Central memory CD8-positive, alpha-beta T cell (primary cell): Measurements from ENCODE around the gene SPART.

ENCODE experiments used
- ATAC-seq: fragments of 150-1000 bp; cut with Tn5 transposase; replicated peaks from 2 replicates; pipeline ENCODE4 v1.10.0; 2022; ENCODE audit warnings: mild to moderate bottlenecking, moderate FRiP score, moderate number of reproducible peaks; ENCODE audit not compliant: poor library complexity, severe bottlenecking; ENCODE audit errors: extremely low read depth
- DNase-seq, 2 donors: peaks; one replicate each; pipeline ENCODE4 v3.0.0; 2021; ENCODE audit warnings: low spot score in 2 of 2
- H3K27ac Mint-ChIP-seq: one replicate; pipeline ENCODE4 v1.8.0; 2022; ENCODE audit warnings: low read depth, mild to moderate bottlenecking, moderate library complexity, mixed read lengths
- H3K27me3 Mint-ChIP-seq: one replicate; pipeline ENCODE4 v1.8.0; 2022; ENCODE audit warnings: mixed read lengths
- H3K36me3 Mint-ChIP-seq: one replicate; pipeline ENCODE4 v1.8.0; 2022; ENCODE audit warnings: mild to moderate bottlenecking, moderate library complexity, mixed read lengths; ENCODE audit not compliant: insufficient read depth
- H3K4me1 Mint-ChIP-seq: one replicate; pipeline ENCODE4 v1.8.0; 2022; ENCODE audit warnings: mixed read lengths
- H3K4me3 Mint-ChIP-seq: one replicate; pipeline ENCODE4 v1.8.0; 2022; ENCODE audit warnings: mild to moderate bottlenecking, moderate library complexity, mixed read lengths
- H3K9me3 Mint-ChIP-seq: one replicate; pipeline ENCODE4 v1.8.0; 2022; ENCODE audit warnings: mixed read lengths

The SPART gene

DNA sequence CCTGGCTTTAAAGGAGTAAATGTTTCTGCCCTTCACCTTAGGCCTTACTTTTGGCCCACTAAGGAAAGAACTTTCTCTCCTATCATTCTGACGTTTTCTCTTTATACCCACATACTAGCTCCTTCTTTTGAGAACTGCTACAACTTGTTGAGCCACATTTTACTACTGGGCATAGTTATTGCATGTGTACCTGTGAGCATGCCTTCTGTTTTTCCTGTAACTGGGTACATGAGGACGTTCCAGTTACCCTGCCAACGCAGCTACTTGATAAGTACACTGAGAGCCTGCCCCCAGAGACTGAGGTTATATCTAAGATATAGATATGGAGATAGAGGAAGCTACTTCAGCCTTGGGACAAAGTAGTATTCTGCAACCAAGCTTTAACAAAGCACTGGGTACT, 52.1 kb downstream of the SPART start:
- H3K27ac Mint-ChIP-seq: no peak overlapping the region
- no peaks in the 10 kb centered on the region for H3K9me3 Mint-ChIP-seq
- peaks cover 24% of the 10 kb centered on the region for H3K27me3 Mint-ChIP-seq
- no peaks in the 10 kb centered on the region for H3K4me1 Mint-ChIP-seq
- DNase-seq (no peak), ATAC-seq (no peak)
- no peak overlapping the region for H3K4me3 Mint-ChIP-seq
- peaks cover 3% of the 10 kb centered on the region for H3K36me3 Mint-ChIP-seq

DNA sequence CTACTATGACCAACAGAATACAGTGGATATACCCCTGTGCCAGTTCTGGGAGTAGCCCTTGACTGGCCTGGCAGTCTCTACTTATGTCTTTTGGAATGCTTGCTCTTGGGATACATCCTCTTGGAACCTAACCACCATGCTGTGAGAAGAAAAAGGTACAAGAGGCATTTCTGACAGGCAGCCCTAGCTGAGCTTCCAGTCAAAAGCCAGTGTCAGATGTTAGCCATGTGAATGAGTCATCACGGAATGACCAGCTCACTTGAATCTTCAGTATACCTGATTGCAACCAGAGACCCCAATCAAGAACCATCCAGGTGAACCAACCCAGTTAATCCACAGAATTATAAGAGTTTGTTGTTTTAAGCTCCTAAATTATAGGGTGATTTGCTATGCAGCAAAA, 52.7 kb downstream of the SPART start:
- Mint-ChIP-seq H3K4me3 (no peak overlapping the region), H3K36me3 (peaks cover 3% of the 10 kb centered on the region), H3K9me3 (no peaks in the 10 kb centered on the region), H3K27me3 (peaks cover 20% of the 10 kb centered on the region), H3K4me1 (no peaks in the 10 kb centered on the region), H3K27ac (no peak overlapping the region)
- ATAC-seq (no peak), DNase-seq (no peak)

DNA sequence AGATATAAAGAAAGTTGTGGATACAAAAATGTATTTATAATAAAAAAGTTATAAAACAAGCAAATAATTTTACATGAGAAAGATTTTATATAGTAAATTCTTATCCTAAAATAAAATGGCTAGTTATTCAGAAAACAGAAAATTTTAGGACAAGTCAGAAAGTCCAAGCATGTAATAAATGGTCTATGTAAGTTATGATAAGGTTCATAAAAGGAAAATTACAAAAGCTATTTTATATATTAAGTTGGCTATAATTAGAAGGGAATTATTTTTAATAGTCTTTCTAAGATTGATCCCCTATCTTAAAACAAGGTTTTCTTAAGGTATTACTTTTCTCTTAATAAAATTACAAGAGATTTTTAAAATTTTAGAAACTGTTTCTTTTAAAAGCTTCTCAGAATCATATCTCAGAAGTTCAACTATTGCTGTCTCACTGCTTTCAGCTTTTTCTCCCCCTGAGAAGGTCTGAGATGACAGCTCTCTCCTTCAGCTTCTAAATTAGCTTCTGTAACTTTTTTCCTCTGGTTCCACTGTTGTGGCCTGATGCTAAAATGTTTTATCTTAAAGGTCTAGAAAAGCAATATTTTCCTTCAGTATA, 57.3 kb downstream of the SPART start:
- no peak for DNase-seq
- H3K36me3 Mint-ChIP-seq: no peaks in the 10 kb centered on the region
- ATAC-seq: no peak
- H3K27ac Mint-ChIP-seq: no peak overlapping the region
- no peak overlapping the region for H3K4me3 Mint-ChIP-seq
- no peaks in the 10 kb centered on the region for H3K4me1 Mint-ChIP-seq
- H3K27me3 Mint-ChIP-seq: no peaks in the 10 kb centered on the region
- H3K9me3 Mint-ChIP-seq: peaks cover 6% of the 10 kb centered on the region

DNA sequence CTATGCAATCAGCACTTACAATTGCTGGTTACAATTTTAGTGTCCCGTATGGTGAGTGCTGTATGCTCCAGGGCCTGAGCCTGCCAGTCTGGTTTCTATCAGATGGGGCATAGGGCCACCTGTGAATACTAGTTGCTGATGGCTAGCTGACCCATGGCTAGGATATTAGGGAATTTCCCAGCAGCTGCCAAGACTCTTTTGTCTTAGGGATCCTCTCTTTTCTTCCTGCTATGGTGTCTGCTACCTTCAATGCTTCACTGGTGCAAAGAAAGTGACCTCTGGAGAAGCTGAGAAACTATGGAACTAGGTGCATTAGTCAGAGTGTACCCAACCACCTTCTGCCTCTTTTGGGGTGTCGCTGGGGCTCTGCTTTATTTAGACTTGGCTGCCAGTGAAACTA, 60.2 kb downstream of the SPART start:
- Mint-ChIP-seq H3K9me3 (peaks cover 6% of the 10 kb centered on the region), H3K4me1 (no peaks in the 10 kb centered on the region), H3K4me3 (no peak overlapping the region), H3K36me3 (no peaks in the 10 kb centered on the region), H3K27me3 (no peaks in the 10 kb centered on the region), H3K27ac (no peak overlapping the region)
- ATAC-seq: no peak
- DNase-seq: no peak

DNA sequence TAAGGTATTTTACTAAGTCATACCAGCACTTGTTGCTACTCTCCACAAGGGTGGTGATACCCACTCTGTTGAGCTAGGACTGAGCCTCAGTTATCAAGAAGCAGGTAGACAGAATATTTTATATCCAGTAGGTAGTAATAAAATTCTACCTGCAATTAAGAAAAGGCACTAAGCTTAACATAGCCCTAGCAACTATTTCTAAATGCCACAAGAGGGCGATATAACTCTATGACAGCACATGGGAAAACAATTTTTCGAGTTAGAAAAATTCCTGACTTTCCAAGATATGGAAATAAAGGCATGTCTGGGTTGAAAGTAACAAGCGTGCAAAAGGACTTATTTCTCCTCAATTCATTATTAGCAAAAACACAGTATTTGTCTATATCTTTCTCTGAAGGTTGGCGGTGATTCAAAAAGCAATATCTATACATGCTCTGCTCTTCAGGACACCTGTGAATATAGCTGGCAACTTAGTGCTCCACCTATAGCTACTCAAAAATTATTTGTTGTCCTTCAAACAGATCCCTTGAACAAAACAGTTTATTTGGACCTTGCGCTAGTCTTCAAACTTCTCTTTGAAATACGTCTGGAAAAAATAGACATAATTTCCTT, 63.3 kb downstream of the SPART start:
- Mint-ChIP-seq H3K36me3 (no peaks in the 10 kb centered on the region), H3K27ac (no peak overlapping the region), H3K4me3 (no peak overlapping the region), H3K27me3 (no peaks in the 10 kb centered on the region), H3K9me3 (peaks cover 6% of the 10 kb centered on the region), H3K4me1 (no peaks in the 10 kb centered on the region)
- no peak for DNase-seq
- ATAC-seq: no peak

DNA sequence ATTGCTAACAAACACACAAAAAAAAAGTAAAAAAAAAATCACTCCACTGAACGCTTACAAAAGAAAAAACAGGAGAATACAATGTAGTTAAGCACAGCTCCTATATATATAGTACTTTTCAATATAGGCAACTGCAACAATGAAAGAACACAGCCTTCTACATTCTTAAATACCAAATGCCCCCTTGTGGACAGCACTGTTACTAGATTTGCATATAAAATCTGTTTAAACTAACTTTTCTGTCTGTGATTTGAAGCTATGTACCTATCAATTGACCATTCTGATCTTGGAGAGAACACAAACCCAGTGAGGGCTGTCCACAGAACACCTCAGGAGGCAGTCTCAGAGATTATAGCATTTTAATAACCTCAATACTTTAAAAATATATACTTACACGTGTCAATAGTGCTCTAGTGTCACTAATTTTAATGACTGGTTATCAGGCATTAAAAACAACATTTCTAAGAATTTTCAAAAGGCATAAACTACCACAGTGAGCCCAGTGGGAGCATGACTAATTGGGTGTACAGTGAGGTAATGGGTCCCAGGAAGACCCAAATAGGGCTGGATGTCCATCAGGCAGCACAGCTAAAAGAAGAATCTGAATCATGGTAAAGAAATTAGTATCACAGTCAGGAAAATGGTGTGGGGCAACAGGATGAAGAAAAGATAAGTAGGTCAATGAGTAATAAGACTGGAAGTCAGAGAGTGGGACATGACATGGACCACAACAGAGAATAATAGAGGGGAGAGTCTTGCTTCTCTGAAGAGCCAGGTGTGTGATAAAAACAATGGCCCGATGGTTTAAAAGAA, 70.8 kb downstream of the SPART start:
- no peak for ATAC-seq
- Mint-ChIP-seq H3K4me1 (no peaks in the 10 kb centered on the region), H3K36me3 (no peaks in the 10 kb centered on the region), H3K4me3 (no peak overlapping the region), H3K27me3 (no peaks in the 10 kb centered on the region), H3K9me3 (peaks cover 5% of the 10 kb centered on the region), H3K27ac (no peak overlapping the region)
- DNase-seq: no peak

DNA sequence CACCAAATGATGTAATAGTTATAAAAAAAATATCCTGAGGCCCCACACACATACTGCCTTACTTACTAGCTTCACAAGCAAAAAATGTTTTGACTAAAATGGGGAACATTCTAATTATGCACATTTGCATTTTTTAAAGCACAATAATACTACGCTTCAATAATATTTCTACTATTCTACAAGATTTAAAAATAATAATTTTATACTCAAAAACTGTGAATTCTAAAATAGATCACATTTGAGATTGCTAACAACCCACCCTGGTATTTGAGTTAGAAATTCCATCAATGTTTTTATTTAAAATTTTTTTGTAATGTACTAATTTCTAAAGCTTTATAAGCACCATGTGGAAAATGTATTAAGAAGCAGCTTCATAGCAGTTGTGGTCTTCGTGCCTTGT, 72.8 kb downstream of the SPART start:
- Mint-ChIP-seq H3K27ac (no peak overlapping the region), H3K27me3 (no peaks in the 10 kb centered on the region), H3K4me1 (no peaks in the 10 kb centered on the region), H3K4me3 (no peak overlapping the region), H3K9me3 (peaks cover 5% of the 10 kb centered on the region), H3K36me3 (no peaks in the 10 kb centered on the region)
- ATAC-seq (no peak), DNase-seq (no peak)

DNA sequence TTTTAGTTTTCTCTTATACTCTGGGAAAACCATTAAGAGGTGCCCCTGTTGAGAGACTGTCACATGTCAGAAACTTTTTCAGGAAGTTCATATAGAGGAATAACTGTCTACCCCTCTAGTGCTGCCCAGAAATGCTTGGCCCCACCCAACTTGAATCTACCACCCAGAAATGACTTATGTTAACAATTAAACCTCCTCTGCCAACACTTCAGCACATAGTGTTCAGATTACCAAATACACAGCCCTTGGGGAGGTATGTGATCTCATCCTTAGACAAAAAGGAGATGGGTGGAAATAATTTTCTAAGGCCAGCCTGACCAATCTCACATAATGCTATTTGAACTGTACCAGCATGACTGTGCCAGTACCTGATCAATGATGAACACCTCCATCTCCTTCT, 84.2 kb downstream of the SPART start:
- no peak for ATAC-seq
- DNase-seq: no peak
- Mint-ChIP-seq H3K4me1 (no peaks in the 10 kb centered on the region), H3K36me3 (peaks cover 2% of the 10 kb centered on the region), H3K27me3 (no peaks in the 10 kb centered on the region), H3K4me3 (no peak overlapping the region), H3K9me3 (peaks cover 11% of the 10 kb centered on the region), H3K27ac (no peak overlapping the region)

DNA sequence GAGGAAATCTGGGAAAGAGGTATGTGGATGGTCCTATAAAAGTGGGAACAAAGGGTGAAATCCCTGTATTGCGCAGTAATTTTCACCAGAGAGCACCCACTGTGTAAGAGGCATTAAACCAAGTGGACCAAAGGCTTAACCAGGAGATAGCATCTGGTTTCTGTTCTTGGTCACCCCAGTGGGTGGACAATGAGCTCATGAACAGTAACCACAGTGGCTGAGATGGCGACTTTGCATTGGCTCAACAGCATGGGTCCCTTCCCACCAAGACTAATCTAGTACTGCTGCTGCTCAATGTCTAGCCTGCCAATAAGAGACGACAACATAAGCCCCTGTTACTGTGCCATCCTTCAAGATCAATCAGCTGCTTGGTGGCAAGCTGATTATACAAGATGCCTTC, 85.2 kb downstream of the SPART start:
- no peaks in the 10 kb centered on the region for H3K27me3 Mint-ChIP-seq
- no peaks in the 10 kb centered on the region for H3K36me3 Mint-ChIP-seq
- peaks cover 13% of the 10 kb centered on the region for H3K9me3 Mint-ChIP-seq
- no peak for DNase-seq
- no peak overlapping the region for H3K4me3 Mint-ChIP-seq
- no peak for ATAC-seq
- no peaks in the 10 kb centered on the region for H3K4me1 Mint-ChIP-seq
- no peak overlapping the region for H3K27ac Mint-ChIP-seq

DNA sequence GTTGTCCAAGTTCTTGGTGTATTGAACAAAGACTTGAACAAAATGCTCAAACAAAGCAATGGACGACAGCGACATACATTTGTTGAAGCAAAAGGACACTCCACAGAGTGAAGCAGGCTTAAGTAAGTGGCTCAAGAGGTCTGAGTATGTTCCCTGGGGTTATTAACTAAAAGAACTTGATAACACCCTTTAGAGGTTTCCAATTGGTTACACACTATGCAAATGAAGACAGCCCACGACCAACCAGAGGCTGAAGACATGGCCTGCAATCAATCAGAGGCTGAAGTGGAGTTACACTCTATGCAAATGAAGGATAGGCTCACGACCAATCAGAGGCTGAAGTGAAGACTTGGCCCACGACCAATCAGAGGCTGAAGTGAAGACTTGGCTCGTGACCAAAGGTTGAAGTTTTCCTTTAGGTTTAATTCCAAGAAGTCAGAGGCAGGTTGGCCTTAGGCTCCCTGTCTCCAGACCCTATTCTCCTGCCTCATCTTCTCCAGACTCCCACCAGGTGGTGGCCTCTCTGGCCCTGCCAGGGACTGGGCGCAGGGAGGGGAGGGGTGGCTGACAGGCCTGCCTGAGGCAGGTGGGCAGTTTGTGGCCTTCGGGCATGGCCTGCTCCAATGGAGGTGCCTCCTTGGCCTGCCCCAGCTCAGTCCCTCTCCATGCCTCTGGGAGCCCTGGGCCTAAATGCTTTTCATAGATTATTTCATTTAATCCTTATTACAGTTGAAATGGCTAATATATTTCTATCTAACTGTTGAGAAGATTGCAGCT, 86.6 kb downstream of the SPART start:
- H3K36me3 Mint-ChIP-seq: no peaks in the 10 kb centered on the region
- no peak overlapping the region for H3K4me3 Mint-ChIP-seq
- no peaks in the 10 kb centered on the region for H3K4me1 Mint-ChIP-seq
- no peaks in the 10 kb centered on the region for H3K27me3 Mint-ChIP-seq
- DNase-seq (no peak), ATAC-seq (no peak)
- H3K27ac Mint-ChIP-seq: no peak overlapping the region
- peaks cover 18% of the 10 kb centered on the region for H3K9me3 Mint-ChIP-seq

DNA sequence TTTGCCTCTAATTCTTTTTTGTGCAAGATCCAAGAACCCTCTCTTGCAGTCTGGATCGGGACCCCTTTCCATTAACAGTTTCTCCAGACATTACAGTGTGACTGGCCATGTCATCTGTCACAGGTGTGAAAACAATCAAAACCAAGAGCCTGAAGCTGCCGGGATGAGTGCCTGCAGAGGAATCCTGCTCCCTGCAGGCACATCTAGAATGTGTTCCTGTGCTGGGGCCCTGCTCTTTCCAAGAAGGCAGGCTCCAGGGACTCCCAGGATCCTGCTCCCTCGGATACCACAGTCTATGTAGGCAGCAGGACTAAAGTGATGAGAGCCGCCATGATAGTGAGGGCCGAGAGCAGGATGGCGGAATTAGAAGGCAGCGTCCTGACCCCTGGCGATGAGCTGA, 87.4 kb downstream of the SPART start:
- H3K27ac Mint-ChIP-seq: no peak overlapping the region
- no peaks in the 10 kb centered on the region for H3K36me3 Mint-ChIP-seq
- H3K4me3 Mint-ChIP-seq: no peak overlapping the region
- DNase-seq: no peak
- no peaks in the 10 kb centered on the region for H3K27me3 Mint-ChIP-seq
- no peaks in the 10 kb centered on the region for H3K4me1 Mint-ChIP-seq
- H3K9me3 Mint-ChIP-seq: peaks cover 18% of the 10 kb centered on the region
- no peak for ATAC-seq
